GM12865 (cell line): ENCODE measurements around the gene PRDM15.

ENCODE experiments used
- DNase-seq: peaks from one replicate; pipeline ENCODE4 v3.0.0; 2010; ENCODE audit warnings: low read depth
- H3K4me3 ChIP-seq: 2 replicates; pipeline ENCODE4 v1.5.1; 2011; ENCODE audit warnings: mild to moderate bottlenecking, low read depth, low read length, control low read depth
- CTCF ChIP-seq: IDR thresholded peaks from 2 replicates; pipeline ENCODE4 v1.5.1; 2011; ENCODE audit warnings: low read length, control low read depth, low read depth, inconsistent platforms; ENCODE audit not compliant: insufficient read depth; ENCODE audit errors: missing control alignments

The PRDM15 gene

GRCh38 chr21:41887667-41888066 is 8.5 kb upstream of the PRDM15 start:
- no peak overlapping the region for H3K4me3 ChIP-seq
- TF ChIP-seq CTCF = no peak
- no peak for DNase-seq

- no peak overlapping the region for H3K4me3 ChIP-seq
- DNase-seq = no peak
- no peak for TF ChIP-seq CTCF
Observed at GRCh38 chr21:41886328-41886727, 7.2 kb upstream of the PRDM15 start.

- DNase-seq = no peak
- no peak for TF ChIP-seq CTCF
- no peak overlapping the region for H3K4me3 ChIP-seq
Observed at GRCh38 chr21:41885341-41886024, 6.3 kb upstream of the PRDM15 start.

GRCh38 chr21:41884501-41885030 is 5.4 kb upstream of the PRDM15 start:
- no peak for DNase-seq
- TF ChIP-seq CTCF = no peak
- H3K4me3 ChIP-seq = no peak overlapping the region

GRCh38 chr21:41883582-41883981 is 4.4 kb upstream of the PRDM15 start:
- no peak for TF ChIP-seq CTCF
- DNase-seq = no peak
- H3K4me3 ChIP-seq = no peak overlapping the region

- no peak for TF ChIP-seq CTCF
- no peak for DNase-seq
- H3K4me3 ChIP-seq = no peak overlapping the region
Observed at GRCh38 chr21:41881051-41881450, 1.9 kb upstream of the PRDM15 start.

GRCh38 chr21:41880153-41880552 is 1.0 kb upstream of the PRDM15 start:
- peak overlapping the region; percentile 66 for H3K4me3 ChIP-seq

More at GRCh38 chr21:41880153-41880552, 1.0 kb upstream of the PRDM15 start:
- TF ChIP-seq CTCF = no peak
- DNase-seq = no peak
